Astrocyte of the hippocampus (primary cell): Measurements from ENCODE around the gene GLIS1.
A peak's percentile ranks its signal among the peaks of the same experiment; 100 is the strongest.
"Not testable (repeated sequence)": the region's sequence is repeated elsewhere in the genome, so short reads cannot be mapped to it uniquely, and the experiment has no call there.

Source experiments
- DNase-seq: peaks from one replicate; pipeline ENCODE4 v3.0.0; 2011; ENCODE audit warnings: low read depth, low spot score

The GLIS1 gene

GRCh38 chr1:53654216-53655210 is 84.5 kb downstream of the GLIS1 start:
- DNase-seq: peak; percentile 40

GRCh38 chr1:53653631-53654030 is 85.3 kb downstream of the GLIS1 start:
- no peak for DNase-seq

GRCh38 chr1:53653200-53653575 is 85.8 kb downstream of the GLIS1 start:
- DNase-seq: no peak

- DNase-seq: no peak
Observed at GRCh38 chr1:53652441-53653199, 86.3 kb downstream of the GLIS1 start.

DNA sequence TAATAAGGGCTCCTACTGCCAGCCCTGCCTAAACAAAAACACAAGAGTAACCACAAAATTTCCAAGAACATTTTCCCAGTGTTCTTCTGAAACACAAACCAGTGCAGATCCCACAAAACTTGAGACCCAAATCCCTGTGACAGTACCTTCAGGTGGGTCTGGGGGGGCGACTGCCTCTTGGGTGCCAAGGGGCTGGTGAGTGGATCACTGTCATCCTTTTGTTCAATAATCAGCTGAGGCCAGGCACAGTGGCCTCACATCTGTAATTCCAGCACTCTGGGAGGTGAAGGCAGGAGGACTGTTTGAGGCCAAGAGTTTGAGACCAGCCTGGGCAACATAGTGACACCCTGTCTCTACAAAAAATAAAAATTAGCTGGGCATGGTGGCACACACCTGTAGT is 87.6 kb downstream of the GLIS1 start:
- DNase-seq: peak; percentile 22

- no peak for DNase-seq
Observed at GRCh38 chr1:53648516-53648915, 90.4 kb downstream of the GLIS1 start.

DNA sequence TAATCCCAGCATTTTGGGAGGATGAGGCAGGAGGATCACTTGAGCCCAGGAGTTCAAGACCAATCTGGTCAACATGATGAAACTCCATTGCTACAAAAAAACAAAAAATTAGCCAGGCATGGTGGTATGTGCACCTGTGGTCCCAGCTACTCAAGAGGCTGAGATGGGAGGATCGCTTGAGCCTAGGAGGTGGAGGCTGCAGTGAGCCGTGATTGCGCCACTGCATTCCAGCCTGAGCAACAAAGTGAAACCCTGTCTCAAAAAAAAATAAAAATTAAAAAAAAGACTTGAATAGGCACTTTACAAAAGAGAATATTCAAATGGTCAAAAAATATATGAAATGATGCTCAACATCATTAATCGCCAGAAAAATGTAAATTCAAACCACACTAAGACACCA is 91.0 kb downstream of the GLIS1 start:
- not testable (repeated sequence) for DNase-seq

GRCh38 chr1:53646732-53647131 is 92.2 kb downstream of the GLIS1 start:
- no peak for DNase-seq

GRCh38 chr1:53645690-53646078 is 93.3 kb downstream of the GLIS1 start:
- no peak for DNase-seq

GRCh38 chr1:53644909-53645689 is 93.9 kb downstream of the GLIS1 start:
- no peak for DNase-seq

- no peak for DNase-seq
Observed at GRCh38 chr1:53644496-53644895, 94.5 kb downstream of the GLIS1 start.

- DNase-seq: no peak
Observed at GRCh38 chr1:53643881-53644390, 95.0 kb downstream of the GLIS1 start.

DNA sequence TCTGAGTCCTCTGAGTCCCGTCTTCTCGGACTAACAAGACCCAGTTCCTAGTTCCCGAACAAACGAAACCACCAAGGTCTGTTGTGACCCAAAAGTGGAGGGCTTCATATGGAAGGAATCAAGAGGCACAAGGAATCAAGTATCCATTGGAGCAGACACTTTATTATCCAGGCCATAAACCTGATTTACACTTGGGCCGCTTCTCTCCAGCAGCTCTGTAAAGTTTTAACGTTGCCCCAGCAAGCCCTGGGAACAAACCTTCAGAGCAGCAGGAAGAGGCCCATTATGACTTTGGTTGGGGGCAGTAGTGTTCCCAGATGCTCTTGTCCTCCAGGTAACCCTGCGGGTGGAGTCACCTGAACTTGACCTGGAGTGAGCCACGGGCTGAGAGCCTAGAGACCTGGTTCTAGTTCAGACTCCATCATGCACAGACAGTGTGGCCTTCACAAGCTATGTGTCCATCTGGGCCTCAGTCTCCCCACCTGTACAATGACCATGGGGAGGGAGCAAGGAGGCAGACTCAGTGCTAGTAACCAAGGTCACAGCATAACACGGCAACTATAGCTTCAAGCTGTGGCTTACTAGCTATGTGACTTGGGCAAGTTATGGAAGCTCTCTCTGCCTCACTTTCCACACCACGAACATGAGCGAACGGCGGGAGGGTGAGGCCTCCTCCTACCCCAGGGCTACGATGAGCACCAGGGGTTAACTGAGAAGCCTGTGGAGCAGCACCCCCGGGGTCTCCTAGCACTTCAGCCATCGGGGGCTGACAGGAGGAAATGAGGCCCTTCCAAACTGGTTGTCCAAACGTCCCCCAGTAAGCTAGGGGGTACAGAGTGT is 95.7 kb downstream of the GLIS1 start:
- DNase-seq: no peak

DNA sequence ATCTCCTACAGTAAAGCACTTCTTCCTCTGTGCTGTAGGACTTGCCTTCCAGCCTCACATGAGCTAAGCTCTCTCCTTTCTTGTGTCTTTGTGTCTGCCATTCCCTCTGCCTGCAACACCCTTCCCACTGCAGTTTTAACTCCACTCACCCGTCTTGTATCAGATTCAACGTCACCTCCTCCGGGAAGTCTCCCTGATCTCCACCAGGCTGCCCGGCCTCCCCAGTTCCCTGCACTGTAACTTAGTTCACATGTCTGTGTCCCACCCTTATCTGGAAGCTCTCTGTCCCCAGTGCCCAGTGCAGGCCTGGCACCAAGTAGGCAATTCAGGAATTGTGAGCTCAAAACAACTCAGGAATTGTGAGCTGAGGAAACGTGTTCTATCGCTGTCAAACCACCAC is 96.4 kb downstream of the GLIS1 start:
- no peak for DNase-seq

- DNase-seq: no peak
Observed at GRCh38 chr1:53642215-53642555, 96.8 kb downstream of the GLIS1 start.

- no peak for DNase-seq
Observed at GRCh38 chr1:53641481-53642214, 97.3 kb downstream of the GLIS1 start.

GRCh38 chr1:53640701-53641075 is 98.3 kb downstream of the GLIS1 start:
- no peak for DNase-seq

- DNase-seq: no peak
Observed at GRCh38 chr1:53639996-53640700, 98.8 kb downstream of the GLIS1 start.

- peak; percentile 64 for DNase-seq
Observed at GRCh38 chr1:53639251-53639763, 99.7 kb downstream of the GLIS1 start.
